IMR-90 (cell line): ENCODE measurements around the gene BSCL2.

ENCODE experiments used
- MXI1 ChIP-seq: IDR thresholded peaks from 2 replicates; pipeline ENCODE4 v1.6.1; 2012; ENCODE audit warnings: low read depth, mild to moderate bottlenecking, low read length, moderate library complexity, borderline replicate concordance
- POLR2A ChIP-seq: IDR thresholded peaks from 2 replicates; pipeline ENCODE4 v1.6.1; 2012; ENCODE audit warnings: mild to moderate bottlenecking, low read depth, low read length
- RAD21 ChIP-seq: IDR thresholded peaks from 2 replicates; pipeline ENCODE4 v1.6.1; 2012; ENCODE audit warnings: low read length, improper control_type of control experiment
- TF ChIP-seq, protein P1 (sequence below): conservative IDR thresholded peaks from 2 replicates; pipeline ENCODE4 v1.5.1; 2012; ENCODE audit warnings: mild to moderate bottlenecking, low read depth, low read length, improper control_type of control experiment

DNA sequence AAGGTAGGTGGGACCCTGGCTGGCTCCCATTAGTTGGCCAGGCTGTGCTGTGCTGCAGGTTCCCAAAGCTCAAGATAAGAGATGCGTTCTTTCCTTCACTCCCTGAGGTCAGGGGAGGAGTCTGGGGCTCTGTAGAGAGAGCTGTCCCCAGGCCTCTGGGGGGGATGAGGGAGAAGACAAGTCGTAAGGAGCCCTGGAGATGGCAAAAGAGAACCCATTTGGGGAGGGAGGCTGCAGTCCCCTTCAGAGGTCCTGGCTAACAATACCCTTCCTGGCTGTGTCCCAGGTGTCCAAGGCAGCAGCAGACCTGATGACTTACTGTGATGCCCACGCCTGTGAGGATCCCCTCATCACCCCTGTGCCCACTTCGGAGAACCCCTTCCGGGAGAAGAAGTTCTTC is 1.2 kb upstream of the BSCL2 start:
- TF ChIP-seq, protein P1, sequence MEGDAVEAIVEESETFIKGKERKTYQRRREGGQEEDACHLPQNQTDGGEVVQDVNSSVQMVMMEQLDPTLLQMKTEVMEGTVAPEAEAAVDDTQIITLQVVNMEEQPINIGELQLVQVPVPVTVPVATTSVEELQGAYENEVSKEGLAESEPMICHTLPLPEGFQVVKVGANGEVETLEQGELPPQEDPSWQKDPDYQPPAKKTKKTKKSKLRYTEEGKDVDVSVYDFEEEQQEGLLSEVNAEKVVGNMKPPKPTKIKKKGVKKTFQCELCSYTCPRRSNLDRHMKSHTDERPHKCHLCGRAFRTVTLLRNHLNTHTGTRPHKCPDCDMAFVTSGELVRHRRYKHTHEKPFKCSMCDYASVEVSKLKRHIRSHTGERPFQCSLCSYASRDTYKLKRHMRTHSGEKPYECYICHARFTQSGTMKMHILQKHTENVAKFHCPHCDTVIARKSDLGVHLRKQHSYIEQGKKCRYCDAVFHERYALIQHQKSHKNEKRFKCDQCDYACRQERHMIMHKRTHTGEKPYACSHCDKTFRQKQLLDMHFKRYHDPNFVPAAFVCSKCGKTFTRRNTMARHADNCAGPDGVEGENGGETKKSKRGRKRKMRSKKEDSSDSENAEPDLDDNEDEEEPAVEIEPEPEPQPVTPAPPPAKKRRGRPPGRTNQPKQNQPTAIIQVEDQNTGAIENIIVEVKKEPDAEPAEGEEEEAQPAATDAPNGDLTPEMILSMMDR = no peak
- no peak for TF ChIP-seq MXI1
- no peak for TF ChIP-seq POLR2A
- no peak for TF ChIP-seq RAD21
